Activated T-cell treated with anti-CD3 and anti-CD28 coated beads for 24 hours (primary cell): ENCODE measurements around the gene SRPK3.
"Not testable (repeated sequence)": the region's sequence is repeated elsewhere in the genome, so short reads cannot be mapped to it uniquely, and the experiment has no call there.

Source experiments
- DNase-seq: peaks from one replicate; pipeline ENCODE4 v3.0.0-alpha.2; 2020; ENCODE audit warnings: low read depth

The SRPK3 gene, protein sequence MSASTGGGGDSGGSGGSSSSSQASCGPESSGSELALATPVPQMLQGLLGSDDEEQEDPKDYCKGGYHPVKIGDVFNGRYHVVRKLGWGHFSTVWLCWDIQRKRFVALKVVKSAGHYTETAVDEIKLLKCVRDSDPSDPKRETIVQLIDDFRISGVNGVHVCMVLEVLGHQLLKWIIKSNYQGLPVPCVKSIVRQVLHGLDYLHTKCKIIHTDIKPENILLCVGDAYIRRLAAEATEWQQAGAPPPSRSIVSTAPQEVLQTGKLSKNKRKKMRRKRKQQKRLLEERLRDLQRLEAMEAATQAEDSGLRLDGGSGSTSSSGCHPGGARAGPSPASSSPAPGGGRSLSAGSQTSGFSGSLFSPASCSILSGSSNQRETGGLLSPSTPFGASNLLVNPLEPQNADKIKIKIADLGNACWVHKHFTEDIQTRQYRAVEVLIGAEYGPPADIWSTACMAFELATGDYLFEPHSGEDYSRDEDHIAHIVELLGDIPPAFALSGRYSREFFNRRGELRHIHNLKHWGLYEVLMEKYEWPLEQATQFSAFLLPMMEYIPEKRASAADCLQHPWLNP

GRCh38 chrX:153780678-153781427 is at the start of gene SRPK3:
Gene SRPK3, plus strand, starts transcription at chrX:153781041. Its CDS starts 46 bp downstream, at chrX:153781087.
- no peak for DNase-seq

- no peak for DNase-seq
Measured at GRCh38 chrX:153731117-153731844, 49.6 kb upstream of the SRPK3 start.

DNA sequence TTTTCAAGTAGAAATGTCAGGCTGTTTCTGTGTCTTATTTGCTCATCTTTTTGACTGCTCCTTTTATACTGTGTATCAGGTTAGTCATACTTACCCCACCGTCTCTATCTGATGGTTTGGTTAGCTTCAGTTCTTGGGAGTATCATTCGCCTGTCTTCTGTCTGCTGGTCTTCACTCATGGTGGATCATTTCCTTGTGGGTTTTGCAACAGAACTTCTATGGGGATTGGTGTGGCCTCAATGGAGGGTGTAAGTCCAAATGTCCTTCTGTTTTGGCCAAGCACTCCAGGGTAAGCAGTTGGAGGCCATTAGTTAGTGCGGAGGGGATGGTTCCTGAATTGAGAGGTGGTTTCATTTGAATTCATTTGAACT is 49.0 kb upstream of the SRPK3 start:
- no peak for DNase-seq

DNA sequence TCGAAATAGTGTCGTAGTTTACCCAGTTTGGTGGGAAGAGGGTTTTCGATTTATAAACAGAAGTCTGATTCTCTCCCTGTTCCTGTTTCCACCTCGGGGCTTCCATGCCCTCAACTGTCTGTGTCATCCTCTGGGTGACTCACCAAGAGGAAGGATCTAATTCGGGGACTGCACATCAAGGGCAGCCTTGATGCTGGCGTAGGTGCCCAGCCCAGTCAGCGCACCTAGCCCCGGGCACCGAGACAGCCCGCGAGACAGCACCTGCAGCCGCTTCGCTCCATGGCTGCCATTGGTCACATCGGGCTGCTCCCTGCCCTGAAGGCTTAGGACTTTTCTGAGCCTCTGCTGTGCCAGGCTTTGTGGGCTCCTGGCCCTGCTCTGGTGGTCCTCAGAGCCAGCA is 48.4 kb upstream of the SRPK3 start:
- DNase-seq: no peak

DNA sequence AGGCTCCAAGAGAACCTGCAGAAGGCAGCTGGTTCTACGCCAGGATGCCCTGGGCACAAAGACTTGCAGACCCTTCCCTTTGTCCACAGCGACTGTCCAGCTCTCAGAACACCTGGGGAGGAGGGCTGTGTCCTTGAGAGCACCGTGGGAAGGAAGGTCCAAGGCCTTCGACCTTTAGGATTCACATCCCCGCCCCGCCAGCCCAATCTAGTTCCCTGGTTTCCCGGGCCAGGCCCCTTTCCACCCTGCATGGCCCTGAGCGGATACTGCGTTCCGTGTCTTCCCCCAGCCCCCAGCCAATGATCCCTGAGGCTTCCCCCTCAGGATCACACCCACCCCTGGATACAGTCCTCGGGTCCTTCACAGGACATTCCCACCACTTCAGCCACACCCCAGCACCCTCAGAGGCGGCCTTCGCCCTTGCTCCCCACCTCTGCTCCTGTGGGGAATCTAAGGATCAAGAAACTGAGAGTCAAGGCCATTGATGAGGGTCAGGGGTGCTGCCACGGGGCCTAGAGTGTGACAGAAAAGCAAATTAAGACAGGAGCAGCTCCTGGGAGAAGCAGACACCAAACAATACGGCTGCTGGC is 47.1 kb upstream of the SRPK3 start:
- no peak for DNase-seq

GRCh38 chrX:153734871-153735270 is 46.0 kb upstream of the SRPK3 start:
- DNase-seq: no peak

- no peak for DNase-seq
Measured at GRCh38 chrX:153735274-153735673, 45.6 kb upstream of the SRPK3 start.

DNA sequence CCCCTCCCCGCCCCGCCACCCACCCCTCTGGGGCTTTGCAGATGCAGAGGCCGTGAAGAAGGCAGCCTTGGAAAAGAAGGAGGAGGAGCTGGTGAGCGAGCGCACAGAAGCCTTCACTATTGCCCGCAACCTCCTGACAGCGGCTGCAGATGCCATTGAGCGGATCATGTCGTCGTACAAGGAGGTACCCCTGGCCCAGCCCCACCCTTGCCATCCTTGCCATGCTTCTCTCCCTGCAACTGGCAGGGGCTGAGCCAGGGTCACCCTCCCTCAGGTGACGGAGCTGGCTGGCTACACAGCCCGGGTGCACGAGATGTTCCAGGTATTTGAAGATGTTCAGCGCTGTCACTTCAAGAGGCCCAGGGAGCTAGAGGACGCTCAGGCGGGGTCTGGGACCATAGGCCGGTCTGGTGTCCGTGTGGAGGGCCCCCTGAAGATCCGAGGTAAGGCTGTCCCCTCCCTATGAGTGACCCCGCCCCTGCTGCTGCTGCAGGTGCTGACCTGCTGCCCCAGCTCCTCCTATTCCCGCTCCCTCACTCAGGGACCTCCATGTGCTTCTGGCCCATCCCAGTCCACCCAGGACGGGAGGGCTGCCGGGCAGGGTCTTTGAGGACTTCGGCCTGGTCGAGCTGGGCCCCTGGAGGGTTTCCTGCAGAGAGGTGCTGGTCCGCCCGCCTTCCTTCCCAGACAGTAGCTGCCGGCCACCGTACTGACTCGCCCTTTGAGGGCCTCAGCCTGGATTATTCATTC is 44.6 kb upstream of the SRPK3 start:
- DNase-seq: no peak

GRCh38 chrX:153736871-153737441 is 43.9 kb upstream of the SRPK3 start:
- no peak for DNase-seq

DNA sequence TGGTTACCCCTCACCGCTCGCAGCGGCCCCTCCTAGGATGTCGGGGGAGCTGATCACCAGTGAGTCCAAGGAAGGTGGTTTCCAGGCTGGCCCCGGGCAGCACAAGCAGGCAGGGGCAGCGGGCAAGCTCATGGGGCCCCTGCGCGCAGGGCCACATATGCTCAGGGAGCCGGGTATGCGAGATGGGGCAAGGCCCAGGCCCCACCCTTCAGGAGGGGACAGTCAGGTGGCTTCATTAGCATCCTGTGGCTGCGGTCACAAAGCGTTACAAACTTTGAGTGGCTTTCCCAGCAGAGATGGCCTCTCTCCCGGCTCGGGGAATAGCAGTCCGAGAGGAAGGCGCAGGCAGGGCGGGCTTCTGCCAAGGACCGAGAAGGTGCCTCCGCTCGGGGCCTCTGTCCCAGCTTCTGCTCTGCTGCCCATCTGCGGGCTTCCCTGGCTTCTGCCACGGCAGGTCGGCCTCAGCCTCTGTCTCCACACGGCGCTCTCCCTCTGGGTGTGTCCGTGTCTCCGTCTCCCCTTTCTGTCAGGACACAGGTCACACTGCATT is 42.7 kb upstream of the SRPK3 start:
- DNase-seq: no peak

DNA sequence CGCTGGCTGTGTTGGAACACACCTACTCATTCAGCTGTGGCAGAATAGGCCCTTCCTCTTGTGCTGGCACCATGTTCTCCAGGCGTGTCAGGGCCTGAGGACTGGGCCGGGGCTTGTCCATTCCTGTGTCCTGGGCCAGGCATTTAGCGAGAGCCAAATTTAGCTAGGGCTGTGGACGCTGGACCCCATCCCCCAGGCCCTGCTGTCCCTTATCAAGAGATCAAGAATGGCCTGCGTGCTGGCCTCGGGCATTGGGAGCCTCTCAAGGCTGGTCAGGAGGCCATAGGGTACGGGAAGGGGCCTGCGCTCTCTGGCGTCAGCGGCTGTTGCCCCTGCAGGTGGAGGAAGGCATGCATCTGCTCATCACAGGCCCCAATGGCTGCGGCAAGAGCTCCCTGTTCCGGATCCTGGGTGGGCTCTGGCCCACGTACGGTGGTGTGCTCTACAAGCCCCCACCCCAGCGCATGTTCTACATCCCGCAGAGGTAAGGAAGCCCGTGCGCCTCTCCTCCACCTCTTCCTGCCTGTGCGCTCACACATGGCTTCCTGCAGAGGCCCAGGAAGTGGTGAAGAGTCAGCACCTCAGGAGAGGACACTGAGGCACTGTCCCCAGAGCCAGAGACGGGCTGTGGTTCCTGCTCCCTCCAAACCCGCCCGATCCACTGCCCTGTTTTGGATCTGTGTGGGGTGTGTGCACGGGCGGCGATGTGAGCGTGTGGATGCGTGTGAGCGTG is 40.9 kb upstream of the SRPK3 start:
- DNase-seq: no peak

DNA sequence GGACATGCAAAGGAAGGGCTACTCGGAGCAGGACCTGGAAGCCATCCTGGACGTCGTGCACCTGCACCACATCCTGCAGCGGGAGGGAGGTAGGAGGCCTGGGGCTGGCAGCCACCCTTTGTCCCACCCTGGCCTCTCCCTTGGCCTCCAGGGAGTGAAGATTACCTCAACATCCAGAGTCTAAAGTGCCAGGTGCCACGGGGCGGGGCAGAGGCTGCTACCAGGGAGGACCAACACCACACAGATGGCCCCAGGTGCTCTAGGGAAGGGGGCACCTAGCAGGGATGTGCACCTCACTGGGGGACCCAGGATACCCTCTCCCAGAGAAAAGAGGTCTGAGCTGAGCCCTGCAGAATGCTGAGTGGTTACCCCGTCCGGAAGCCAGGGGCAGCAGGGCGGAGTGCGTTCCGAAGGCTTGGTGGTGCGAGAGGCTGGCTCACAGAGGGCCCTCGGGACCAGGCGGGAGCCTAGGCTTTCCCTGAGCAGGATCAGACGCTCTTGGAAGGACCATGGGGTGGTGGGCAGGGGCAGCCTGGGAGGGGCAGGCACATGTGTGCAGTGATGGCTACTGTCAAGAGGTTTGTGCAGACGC is 40.1 kb upstream of the SRPK3 start:
- DNase-seq: no peak

DNA sequence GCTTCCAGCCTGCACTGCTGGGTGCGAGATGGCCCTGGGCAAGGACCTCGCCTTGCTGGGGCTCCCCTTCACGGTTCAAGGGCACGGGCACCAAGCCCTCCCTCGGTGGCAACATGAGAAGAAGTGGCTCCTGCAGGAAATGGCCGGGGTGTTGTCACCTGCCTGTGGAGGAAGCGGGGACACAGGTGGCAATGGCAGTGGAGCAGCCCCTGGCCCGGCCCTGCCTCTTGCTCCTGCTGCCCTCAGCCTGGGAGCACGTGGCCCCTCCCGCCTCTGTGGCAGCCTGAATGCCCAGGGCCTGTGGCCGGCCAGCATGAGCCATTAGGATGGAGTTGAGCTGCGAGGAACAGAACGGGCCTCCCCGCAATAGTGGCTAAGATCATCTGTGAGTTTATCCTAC is 39.4 kb upstream of the SRPK3 start:
- no peak for DNase-seq

DNA sequence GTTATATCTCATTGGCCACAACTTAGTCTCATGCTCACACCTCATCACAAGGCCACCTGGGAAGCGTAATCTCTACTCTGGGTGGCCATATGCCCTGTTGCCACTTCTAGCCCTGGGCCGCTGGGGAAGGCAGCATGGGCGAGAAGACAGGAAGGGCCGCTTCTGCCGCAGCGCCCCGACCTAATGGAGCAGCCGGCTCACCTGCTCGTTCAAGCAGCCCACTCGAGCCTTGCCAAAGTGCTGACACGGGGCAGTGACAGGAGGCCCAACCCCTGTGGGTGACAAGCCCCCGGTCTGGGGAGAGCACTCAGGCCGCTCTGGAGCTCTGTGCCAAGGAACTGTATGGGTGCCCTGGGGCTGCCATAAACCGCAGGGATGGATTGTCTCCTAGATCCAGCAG is 38.7 kb upstream of the SRPK3 start:
- DNase-seq: not testable (repeated sequence)

DNA sequence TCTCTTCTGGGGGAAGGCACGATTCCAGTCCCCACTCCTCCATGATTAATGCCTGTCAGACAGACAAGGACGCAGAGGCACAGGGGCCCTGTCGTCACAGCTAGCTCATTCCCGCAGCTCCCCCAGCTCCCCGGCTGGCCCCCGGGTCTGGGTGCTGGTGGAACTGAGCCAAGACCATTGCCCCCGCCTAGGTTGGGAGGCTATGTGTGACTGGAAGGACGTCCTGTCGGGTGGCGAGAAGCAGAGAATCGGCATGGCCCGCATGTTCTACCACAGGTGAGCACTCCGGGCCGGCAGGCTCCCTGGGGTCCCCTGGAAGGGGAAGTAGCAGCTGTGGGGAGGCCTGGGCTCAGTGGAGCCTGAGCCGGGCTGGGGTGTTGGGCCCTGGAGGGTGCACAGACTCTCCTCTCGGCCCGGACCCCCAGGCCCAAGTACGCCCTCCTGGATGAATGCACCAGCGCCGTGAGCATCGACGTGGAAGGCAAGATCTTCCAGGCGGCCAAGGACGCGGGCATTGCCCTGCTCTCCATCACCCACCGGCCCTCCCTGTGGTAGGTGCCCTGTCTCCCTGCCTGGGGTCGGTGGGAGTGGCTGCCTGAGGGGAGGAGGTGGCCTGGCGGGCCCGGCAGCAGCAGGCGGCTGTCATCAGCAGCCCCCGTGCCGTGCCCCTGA is 37.9 kb upstream of the SRPK3 start:
- DNase-seq: not testable (repeated sequence)

DNA sequence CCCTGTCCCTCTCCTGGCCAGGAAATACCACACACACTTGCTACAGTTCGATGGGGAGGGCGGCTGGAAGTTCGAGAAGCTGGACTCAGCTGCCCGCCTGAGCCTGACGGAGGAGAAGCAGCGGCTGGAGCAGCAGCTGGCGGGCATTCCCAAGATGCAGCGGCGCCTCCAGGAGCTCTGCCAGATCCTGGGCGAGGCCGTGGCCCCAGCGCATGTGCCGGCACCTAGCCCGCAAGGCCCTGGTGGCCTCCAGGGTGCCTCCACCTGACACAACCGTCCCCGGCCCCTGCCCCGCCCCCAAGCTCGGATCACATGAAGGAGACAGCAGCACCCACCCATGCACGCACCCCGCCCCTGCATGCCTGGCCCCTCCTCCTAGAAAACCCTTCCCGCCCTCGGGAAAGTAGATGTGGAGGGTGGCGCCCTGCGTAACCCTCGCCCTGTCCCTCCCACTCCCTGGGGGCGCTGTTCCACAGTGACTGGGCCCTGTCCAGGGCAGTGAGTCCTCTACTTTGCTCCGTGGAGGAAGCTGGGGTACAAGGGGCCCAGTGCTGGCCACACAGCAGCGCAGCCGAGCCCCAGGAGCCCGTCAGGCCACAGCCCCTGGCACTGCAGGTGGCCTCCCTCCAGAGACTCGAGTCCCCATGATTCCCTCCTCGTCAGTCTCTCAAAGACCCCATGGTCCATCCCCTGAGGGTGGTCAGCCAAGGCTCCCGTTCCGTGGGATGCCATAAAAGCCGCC is 37.2 kb upstream of the SRPK3 start:
- not testable (repeated sequence) for DNase-seq

DNA sequence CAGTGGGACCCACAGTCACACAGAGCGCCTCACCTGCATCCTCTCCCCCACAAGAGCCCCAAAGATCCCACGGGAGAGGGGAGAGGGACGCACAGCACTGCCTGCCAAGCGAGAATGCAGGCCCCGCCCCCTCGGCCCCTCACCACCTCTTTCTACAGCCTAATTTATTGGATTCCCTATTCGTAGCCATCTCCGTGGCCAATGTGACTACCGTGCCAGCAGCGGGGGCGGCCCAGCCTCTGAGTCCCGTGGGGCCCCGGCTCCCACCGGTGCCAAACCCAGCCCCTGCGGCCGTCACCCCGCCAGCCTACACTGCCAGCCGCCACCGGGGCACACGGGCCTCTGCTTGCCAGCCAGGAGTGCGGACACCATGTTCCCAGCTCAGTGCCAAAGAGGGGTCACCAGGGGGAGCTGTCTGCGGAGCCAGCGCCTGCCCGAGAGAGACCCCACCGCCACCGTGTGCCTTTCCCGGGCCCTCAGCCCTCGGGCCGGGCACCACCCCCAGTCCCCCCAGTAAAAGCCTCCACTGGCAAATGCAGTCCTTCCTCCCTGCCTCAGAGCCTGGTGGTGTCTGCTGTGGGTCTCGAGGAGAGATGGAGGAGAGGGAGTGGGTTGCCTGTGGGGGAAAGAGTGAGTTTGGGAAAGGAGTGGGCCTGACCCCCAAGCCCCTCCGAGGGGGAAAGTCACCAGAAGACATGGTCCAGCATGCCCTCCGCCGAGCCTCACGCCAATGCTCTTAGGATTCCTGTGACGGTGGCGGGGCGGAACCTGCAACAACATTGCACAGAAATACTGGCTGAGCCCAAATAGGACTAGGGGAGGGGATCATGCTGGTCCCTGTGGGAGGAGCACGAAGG is 36.4 kb upstream of the SRPK3 start:
- no peak for DNase-seq
